Pulmonary artery endothelial cell (primary cell): ENCODE results near the gene REPIN1. TPM values are rescaled to one million over a fixed set of nuclear protein-coding genes. Genes with fewer than 3 reads are reported as not detected.

Source experiments
- DNase-seq: peaks from one replicate; pipeline ENCODE4 v3.0.0-alpha.2; 2011; ENCODE audit warnings: low read depth, low spot score
- total RNA-seq: library from RNA; depleted of rRNA; stranded (reverse); fragments of >200 nt; gene quantifications from 2 replicates; pipeline ENCODE4 v1.2.3, GENCODE V29; 2014

The REPIN1 gene
- total RNA-seq, 1 donor from 2014 or later = 72.9 TPM

- no peak for DNase-seq
These were observed 8.1 kb upstream of the REPIN1 start for GRCh38 chr7:150360363-150361058.

DNA sequence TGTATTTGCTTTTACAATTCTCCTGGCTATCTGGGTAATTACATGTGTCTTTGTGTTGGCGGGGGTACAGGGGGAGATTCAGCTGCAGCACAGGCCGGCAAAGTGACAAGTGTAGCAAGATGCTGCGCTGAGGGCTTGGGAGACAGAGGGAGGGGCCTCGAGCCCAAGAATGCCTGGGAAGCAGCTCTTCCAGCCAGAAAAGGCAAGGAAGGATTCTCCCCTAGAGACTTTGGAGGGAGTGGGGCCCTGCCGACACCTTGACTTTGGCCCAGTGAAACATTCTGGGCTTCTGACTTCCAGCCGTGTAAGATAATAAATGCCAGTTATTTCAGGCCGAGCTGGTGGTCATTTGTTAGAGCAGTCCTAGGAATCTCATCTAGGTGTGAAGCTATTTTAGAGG is 7.2 kb upstream of the REPIN1 start:
- no peak for DNase-seq

DNA sequence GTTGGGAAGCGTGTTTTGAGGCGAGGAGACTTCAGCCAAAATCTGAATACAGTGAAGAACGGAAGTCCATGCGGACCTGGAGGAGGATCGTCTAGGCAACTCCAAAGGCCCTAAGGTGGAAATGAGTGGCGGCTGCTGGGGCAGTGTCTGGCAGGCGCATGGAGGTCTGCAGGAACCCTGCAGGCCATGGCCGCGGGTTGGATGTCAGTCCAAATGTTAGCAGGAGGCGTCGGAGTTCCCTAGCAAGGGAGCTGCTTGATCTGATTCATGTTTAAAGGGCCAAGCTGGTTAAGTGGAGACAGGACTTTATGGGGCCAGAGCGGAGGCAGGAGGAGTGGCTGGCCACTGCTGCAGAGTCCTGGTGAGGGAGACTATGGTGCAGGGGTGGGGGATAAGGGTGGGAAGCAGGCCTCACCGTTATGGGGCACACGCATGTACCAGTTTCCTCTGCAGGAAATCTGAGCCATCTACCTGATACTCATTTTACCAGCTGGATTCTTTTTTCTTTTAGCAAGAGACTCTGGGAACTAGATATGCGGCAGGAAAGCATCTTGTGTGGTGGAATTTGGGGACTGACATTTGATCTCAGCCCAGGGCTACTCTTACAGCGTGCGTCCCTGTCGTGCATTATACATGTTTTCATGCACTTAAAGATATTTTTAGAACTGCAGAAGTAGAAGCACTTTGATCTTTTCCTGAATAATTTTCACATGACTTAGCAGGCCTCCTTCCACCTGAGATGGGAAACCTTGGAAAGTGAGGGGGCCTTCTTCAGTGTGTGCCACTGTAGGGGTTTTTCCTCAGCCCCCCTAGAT is 6.6 kb upstream of the REPIN1 start:
- DNase-seq = no peak

GRCh38 chr7:150363370-150363769 is 5.3 kb upstream of the REPIN1 start:
- DNase-seq = no peak

DNA sequence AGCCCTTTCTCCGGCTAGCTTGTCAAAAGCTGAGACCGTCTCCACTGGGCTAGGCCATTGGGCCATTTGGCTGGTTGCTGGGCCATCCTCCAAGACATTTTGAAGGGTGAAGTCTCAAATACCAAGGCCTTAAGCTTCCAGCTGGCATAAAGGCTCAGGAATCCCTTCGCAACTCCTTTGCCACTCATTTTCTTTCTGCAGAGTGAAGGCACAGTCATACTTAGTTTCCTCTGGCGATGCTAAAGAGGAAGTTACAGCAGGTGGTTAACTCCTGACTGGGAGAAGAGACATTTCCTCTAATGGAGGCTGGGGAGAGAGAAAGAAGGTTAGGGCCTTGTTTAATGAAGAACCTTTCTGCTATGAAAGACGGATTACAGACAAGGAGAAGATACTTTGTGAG is 4.8 kb upstream of the REPIN1 start:
- DNase-seq = no peak

DNA sequence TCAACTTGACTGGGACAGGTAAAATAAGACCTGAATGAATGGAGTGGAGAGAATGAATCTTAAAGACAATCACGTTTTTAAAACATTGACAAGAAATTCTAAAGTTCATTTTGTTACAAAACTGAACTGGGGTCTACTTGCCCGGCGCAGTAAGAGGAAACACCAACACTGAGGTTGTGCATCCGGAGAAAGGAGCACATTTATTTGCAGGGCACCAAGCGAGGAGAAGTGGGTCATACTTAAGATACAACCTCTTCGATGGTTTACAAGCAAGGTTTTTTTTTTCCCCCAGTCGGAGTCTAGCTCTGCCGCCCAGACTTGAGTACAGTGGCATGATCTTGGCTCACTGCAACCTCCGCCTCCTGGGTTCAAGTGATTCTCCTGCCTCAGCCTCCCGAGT is 3.4 kb upstream of the REPIN1 start:
- no peak for DNase-seq

DNA sequence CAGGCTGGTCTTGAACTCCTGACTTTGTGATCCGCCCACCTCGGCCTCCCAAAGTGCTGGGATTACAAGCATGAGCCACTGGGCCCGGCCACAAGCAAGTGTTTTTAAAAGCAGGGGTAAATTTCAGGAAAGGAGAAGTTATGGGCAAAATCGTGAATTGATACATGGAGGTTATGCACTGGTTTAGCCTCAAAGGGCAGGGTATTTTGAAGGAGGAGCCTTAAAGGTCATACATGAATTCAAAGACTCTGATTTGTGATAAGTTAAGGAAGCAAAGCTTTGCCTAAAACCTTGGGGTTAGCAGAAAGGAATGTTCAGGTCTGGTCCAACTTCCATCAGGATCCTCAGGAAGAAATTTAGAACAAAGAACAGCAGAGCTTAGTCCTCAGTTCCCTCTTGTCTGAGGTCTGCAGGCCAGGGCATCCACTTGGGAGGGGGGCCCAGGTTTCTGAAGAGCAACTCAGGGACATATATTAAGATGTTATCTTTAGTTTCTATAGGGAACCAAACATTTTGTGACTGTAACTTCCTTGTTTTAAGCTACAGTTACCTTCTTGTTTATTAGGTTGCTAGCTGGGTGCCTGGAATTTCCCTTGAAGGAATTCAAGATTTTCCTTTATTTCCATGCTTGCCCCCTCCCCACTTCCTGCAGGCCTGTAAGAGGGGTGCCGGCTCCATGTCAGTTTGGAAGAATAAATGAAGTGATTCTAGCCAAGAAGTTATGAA is 2.8 kb upstream of the REPIN1 start:
- DNase-seq = no peak

GRCh38 chr7:150367677-150368095 is 936 bp upstream of the REPIN1 start:
- DNase-seq = no peak

GRCh38 chr7:150368884-150369747 is 494 bp downstream of the REPIN1 start:
- no peak for DNase-seq

DNA sequence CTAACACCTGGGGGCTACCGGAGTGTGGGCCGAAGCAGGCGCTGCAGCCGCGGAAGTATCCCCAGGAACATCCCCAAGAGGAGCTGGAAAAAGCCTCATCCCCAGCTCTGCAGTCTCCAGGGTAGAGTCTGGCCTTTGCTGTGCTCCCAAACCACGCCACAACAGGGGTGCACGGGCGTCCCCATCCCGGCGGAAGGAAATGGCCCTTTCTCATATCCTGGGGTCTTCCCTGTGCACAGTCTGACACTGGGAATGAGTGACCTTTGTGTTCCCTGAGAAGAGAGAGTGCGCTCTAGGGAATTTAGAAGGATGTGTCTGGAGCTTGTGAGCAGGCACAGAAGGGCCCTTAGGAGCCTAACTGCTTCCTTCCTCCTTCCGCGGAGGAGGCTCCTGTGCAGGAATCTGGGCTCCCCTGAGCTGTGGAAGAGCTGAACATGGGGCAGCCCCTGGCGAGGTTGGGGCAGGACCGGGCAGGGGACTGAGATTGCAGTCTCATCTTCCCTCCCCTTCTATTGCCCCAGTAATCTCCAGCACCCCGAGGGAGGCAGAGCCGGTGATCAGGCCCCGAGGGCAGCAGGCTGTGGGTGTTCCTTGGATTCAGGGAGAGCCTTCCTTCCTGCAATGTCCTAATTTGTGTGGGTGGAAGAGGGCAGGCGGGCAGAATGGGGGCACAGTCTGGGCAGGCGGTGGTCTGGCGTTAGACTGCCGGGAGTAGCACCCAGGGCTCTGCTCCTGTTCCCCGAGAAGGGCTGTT is 1.3 kb downstream of the REPIN1 start:
- no peak for DNase-seq

DNA sequence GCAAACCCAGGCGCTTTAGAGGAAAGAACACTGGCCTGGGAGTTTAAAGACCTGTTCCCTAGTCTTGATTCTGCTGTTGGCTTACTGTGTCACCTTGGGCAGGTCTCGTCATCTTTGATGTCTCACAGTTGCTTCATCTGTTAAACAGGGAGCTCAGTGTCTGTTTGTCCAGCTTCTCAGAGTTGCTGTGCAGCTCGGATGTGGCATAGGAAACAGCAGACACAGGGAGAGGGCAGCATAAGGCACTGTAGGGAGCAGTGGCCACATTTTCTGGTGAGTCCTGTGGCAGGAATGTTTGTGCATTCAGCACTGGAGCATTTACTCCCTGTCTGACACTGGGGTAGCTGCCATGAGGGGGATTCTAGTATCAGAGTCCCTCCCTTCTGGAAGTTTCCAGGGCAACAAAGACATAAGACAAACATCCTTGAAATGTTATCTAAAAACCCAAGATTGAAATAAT is 2.0 kb downstream of the REPIN1 start:
- no peak for DNase-seq

DNA sequence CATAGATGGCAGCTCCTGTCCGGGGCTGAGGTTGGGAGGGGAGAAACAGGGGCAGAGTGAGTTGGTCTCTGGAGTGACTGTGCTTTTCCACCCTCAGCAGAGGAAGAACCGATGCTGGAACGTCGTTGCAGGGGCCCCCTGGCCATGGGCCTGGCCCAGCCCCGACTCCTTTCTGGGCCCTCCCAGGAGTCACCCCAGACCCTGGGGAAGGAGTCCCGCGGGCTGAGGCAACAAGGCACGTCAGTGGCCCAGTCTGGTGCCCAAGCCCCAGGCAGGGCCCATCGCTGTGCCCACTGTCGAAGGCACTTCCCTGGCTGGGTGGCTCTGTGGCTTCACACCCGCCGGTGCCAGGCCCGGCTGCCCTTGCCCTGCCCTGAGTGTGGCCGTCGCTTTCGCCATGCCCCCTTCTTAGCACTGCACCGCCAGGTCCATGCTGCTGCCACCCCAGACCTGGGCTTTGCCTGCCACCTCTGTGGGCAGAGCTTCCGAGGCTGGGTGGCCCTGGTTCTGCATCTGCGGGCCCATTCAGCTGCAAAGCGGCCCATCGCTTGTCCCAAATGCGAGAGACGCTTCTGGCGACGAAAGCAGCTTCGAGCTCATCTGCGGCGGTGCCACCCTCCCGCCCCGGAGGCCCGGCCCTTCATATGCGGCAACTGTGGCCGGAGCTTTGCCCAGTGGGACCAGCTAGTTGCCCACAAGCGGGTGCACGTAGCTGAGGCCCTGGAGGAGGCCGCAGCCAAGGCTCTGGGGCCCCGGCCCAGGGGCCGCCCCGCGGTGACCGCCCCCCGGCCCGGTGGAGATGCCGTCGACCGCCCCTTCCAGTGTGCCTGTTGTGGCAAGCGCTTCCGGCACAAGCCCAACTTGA is 2.7 kb downstream of the REPIN1 start:
- no peak for DNase-seq

DNA sequence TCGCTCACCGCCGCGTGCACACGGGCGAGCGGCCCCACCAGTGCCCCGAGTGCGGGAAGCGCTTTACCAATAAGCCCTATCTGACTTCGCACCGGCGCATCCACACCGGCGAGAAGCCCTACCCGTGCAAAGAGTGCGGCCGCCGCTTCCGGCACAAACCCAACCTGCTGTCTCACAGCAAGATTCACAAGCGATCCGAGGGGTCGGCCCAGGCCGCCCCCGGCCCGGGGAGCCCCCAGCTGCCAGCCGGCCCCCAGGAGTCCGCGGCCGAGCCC is 3.3 kb downstream of the REPIN1 start:
- no peak for DNase-seq

- DNase-seq = no peak
These were observed 3.8 kb downstream of the REPIN1 start for GRCh38 chr7:150372271-150373048.

- DNase-seq = no peak
These were observed 4.6 kb downstream of the REPIN1 start for GRCh38 chr7:150373049-150373801.

GRCh38 chr7:150374026-150374425 is 5.4 kb downstream of the REPIN1 start:
- no peak for DNase-seq

DNA sequence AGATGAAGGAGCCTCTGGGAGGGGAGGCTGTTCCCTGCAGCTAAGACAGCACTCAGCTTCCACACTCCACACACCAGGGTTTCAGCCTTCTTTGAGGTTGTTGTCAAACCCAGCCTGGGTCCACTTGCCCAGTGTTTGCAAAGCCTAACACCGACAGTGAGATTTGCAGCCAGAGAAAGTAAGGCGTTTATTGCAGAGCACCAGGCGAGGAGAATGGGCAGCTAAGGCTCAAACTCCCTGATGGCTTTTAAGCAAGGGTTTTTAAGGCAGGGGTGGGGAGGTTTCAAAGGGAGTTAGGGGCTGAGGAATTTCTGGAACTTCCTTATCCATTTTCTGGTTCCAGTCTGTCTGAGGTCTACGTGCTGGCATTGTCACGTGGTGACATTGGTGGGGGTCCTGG is 5.8 kb downstream of the REPIN1 start:
- no peak for DNase-seq
